ENCODE results near the gene TNP2. TPM values are rescaled to one million over a fixed set of nuclear protein-coding genes. Genes with fewer than 3 reads are reported as not detected.
"Not testable (repeated sequence)": the region's sequence is repeated elsewhere in the genome, so short reads cannot be mapped to it uniquely, and the experiment has no call there.

Gene TNP2
- total RNA-seq, 2 donors from 2014 or later = not detected

GRCh38 chr16:11224096-11224893 is 44.8 kb downstream of the TNP2 start:
- Histone ChIP-seq H3K4me1 (ENCODE audit: control insufficient read depth in 1 of 2, low read depth in 2 of 2) (peaks cover 0 to 20% of the 10 kb centered on the region in 2 donors), H3K4me3 (no peak overlapping the region), H3K36me3 (no peaks in the 10 kb centered on the region), H3K27me3 (replicated peaks; ENCODE audit: insufficient read depth) (no peaks in the 10 kb centered on the region), H3K9me3 (no peaks in the 10 kb centered on the region), H3K27ac (no peak overlapping the region)
- peak; percentile 13 for DNase-seq (ENCODE audit: low spot score)
- no peak for TF ChIP-seq CTCF (IDR thresholded peaks at IDR 0.05)
- ATAC-seq (ENCODE audit: insufficient number of reproducible peaks, low FRiP score, low read depth) = no peak

GRCh38 chr16:11220507-11220906 is 48.6 kb downstream of the TNP2 start:
- H3K9me3 ChIP-seq; H3K36me3 ChIP-seq; H3K27ac ChIP-seq; H3K4me3 ChIP-seq; DNase-seq (ENCODE audit: low spot score); H3K27me3 ChIP-seq (replicated peaks; ENCODE audit: insufficient read depth); ATAC-seq (ENCODE audit: insufficient number of reproducible peaks, low FRiP score, low read depth): not testable (repeated sequence)
- peaks cover 0 to 16% of the 10 kb centered on the region in 2 donors for H3K4me1 ChIP-seq (ENCODE audit: control insufficient read depth in 1 of 2, low read depth in 2 of 2)

GRCh38 chr16:11219178-11219577 is 49.9 kb downstream of the TNP2 start:
- H3K36me3 ChIP-seq = no peaks in the 10 kb centered on the region
- peaks cover 6% of the 10 kb centered on the region for H3K9me3 ChIP-seq
- peaks cover 0 to 3% of the 10 kb centered on the region in 2 donors for H3K4me1 ChIP-seq (ENCODE audit: control insufficient read depth in 1 of 2, low read depth in 2 of 2)
- H3K4me3 ChIP-seq = no peak overlapping the region
- H3K27me3 ChIP-seq (replicated peaks; ENCODE audit: insufficient read depth) = no peaks in the 10 kb centered on the region
- ATAC-seq (ENCODE audit: insufficient number of reproducible peaks, low FRiP score, low read depth) (no peak), DNase-seq (ENCODE audit: low spot score) (no peak)
- no peak for TF ChIP-seq CTCF (IDR thresholded peaks at IDR 0.05)
- H3K27ac ChIP-seq = no peak overlapping the region

GRCh38 chr16:11218604-11218962 is 50.5 kb downstream of the TNP2 start:
- H3K9me3 ChIP-seq = peaks cover 6% of the 10 kb centered on the region
- peak; percentile 39 for TF ChIP-seq CTCF (IDR thresholded peaks at IDR 0.05)
- no peak overlapping the region for H3K27ac ChIP-seq
- no peaks in the 10 kb centered on the region for H3K27me3 ChIP-seq (replicated peaks; ENCODE audit: insufficient read depth)
- H3K4me1 ChIP-seq (ENCODE audit: control insufficient read depth in 1 of 2, low read depth in 2 of 2) = no peaks in the 10 kb centered on the region
- ATAC-seq (ENCODE audit: insufficient number of reproducible peaks, low FRiP score, low read depth) = no peak
- DNase-seq (ENCODE audit: low spot score) = no peak
- no peaks in the 10 kb centered on the region for H3K36me3 ChIP-seq
- no peak overlapping the region for H3K4me3 ChIP-seq

Other genes with a start within 250 kb of the TNP2 start
- 10 to 100 TPM; 16.9 to 22.6 TPM for gene SOCS1, start 13.1 kb downstream of the TNP2 start, total RNA-seq
- gene PRM3, start 4.3 kb upstream of the TNP2 start, total RNA-seq = not detected
- gene PRM2, start 7.2 kb upstream of the TNP2 start, total RNA-seq = not detected
- gene PRM1, start 12.0 kb upstream of the TNP2 start, total RNA-seq = not detected
- gene RMI2, start 76.1 kb upstream of the TNP2 start, total RNA-seq = under 1 TPM in 1 of 2 donors, not detected in 1; 0.49 TPM

Data from thoracic aorta (tissue), 2 donors.